Measurements from ENCODE around the gene NPY1R.

- TF ChIP-seq CTCF (IDR thresholded peaks at IDR 0.05; ENCODE audit: low read length) (no peak), EZH2 (IDR thresholded peaks at IDR 0.05; ENCODE audit: borderline replicate concordance, low read length) (no peak)
These were observed 23.7 kb upstream of the NPY1R start for GRCh38 chr4:163356104-163356503.

Measured in OCI-LY1 (cell line).